ENCODE results near the gene SMARCA2.

Gene SMARCA2

DNA sequence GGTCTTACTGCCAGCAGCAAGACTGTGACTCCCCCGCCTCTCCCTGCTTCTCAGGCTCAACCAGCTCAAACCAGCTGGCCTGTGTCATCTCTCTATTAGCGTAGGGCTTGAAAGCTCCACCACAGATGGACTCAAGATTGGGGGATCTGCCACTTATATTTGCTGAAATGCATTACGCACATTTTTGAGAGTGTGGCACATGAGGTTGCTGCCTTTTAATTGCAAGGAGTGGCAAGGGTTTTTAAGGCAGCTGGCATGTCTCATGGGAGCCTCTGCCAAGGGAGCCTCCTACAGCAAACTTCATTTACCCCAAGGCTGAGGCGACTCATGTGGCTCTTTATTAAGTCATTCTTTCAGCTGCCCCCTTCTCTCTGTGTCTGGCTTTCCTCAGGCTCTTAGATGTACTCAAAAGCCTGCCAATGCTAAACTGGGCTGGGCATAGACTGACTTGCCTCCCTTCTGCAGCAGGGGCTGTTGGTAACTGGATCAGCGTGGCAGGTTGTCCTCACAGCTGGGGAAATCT, 219.3 kb downstream of the SMARCA2 start:
- no peak overlapping the region for H2AFZ ChIP-seq (ENCODE audit: low read length)
- TF ChIP-seq CTCF (IDR thresholded peaks at IDR 0.05; ENCODE audit: low read length), result no peak
- H3K36me3 ChIP-seq (ENCODE audit: insufficient read depth, low read length), result no peaks in the 10 kb centered on the region
- no peaks in the 10 kb centered on the region for H3K27me3 ChIP-seq (ENCODE audit: insufficient read depth, low read length)
- no peaks in the 10 kb centered on the region for H3K9me2 ChIP-seq (ENCODE audit: low read depth, low read length)
- H3K4me3 ChIP-seq (ENCODE audit: low read depth, low read length, poor library complexity, severe bottlenecking), result no peak overlapping the region
- no peak overlapping the region for H3K4me2 ChIP-seq (ENCODE audit: low read length)
- no peaks in the 10 kb centered on the region for H3F3A ChIP-seq (ENCODE audit: insufficient read depth, low read length)
- peaks cover 3% of the 10 kb centered on the region; the same call in 1 of the 2 replicates for H3K9me3 ChIP-seq (ENCODE audit: low read length)
- no peaks in the 10 kb centered on the region for H3K79me2 ChIP-seq (ENCODE audit: insufficient read depth, low read length)
- H3K27ac ChIP-seq (ENCODE audit: low read depth, low read length, poor library complexity, severe bottlenecking), result no peak overlapping the region
- no peak overlapping the region for H3K9ac ChIP-seq (ENCODE audit: low read length)
- no peaks in the 10 kb centered on the region for H4K20me1 ChIP-seq (ENCODE audit: insufficient read depth, low read length)
- peaks cover 9% of the 10 kb centered on the region for H3K4me1 ChIP-seq (ENCODE audit: insufficient read depth, low read length, severe bottlenecking)

GRCh38 chr9:2235623-2236022, 220.5 kb downstream of the SMARCA2 start:
- no peaks in the 10 kb centered on the region for H3F3A ChIP-seq (ENCODE audit: insufficient read depth, low read length)
- no peaks in the 10 kb centered on the region for H3K79me2 ChIP-seq (ENCODE audit: insufficient read depth, low read length)
- H3K4me2 ChIP-seq (ENCODE audit: low read length), result no peak overlapping the region
- peaks cover under 1% of the 10 kb centered on the region; the same call in 1 of the 2 replicates for H3K9me3 ChIP-seq (ENCODE audit: low read length)
- TF ChIP-seq EZH2 (IDR thresholded peaks at IDR 0.05; ENCODE audit: borderline replicate concordance, low read length) (no peak), CTCF (IDR thresholded peaks at IDR 0.05; ENCODE audit: low read length) (no peak)
- no peaks in the 10 kb centered on the region for H4K20me1 ChIP-seq (ENCODE audit: insufficient read depth, low read length)
- H3K4me3 ChIP-seq (ENCODE audit: low read depth, low read length, poor library complexity, severe bottlenecking), result no peak overlapping the region
- H3K9me2 ChIP-seq (ENCODE audit: low read depth, low read length), result no peaks in the 10 kb centered on the region
- peaks cover 3% of the 10 kb centered on the region for H3K4me1 ChIP-seq (ENCODE audit: insufficient read depth, low read length, severe bottlenecking)
- no peak overlapping the region for H2AFZ ChIP-seq (ENCODE audit: low read length)
- no peaks in the 10 kb centered on the region for H3K27me3 ChIP-seq (ENCODE audit: insufficient read depth, low read length)
- H3K9ac ChIP-seq (ENCODE audit: low read length), result no peak overlapping the region
- H3K27ac ChIP-seq (ENCODE audit: low read depth, low read length, poor library complexity, severe bottlenecking), result no peak overlapping the region
- H3K36me3 ChIP-seq (ENCODE audit: insufficient read depth, low read length), result no peaks in the 10 kb centered on the region

GRCh38 chr9:2236850-2237249, 221.7 kb downstream of the SMARCA2 start:
- H3K4me2 ChIP-seq (ENCODE audit: low read length), result no peak overlapping the region
- no peaks in the 10 kb centered on the region for H3K9me2 ChIP-seq (ENCODE audit: low read depth, low read length)
- H3K79me2 ChIP-seq (ENCODE audit: insufficient read depth, low read length), result no peaks in the 10 kb centered on the region
- H3K36me3 ChIP-seq (ENCODE audit: insufficient read depth, low read length), result no peaks in the 10 kb centered on the region
- no peaks in the 10 kb centered on the region for H4K20me1 ChIP-seq (ENCODE audit: insufficient read depth, low read length)
- H3K9me3 ChIP-seq (ENCODE audit: low read length), result no peaks in the 10 kb centered on the region
- H3K27ac ChIP-seq (ENCODE audit: low read depth, low read length, poor library complexity, severe bottlenecking), result no peak overlapping the region
- no peaks in the 10 kb centered on the region for H3F3A ChIP-seq (ENCODE audit: insufficient read depth, low read length)
- no peak overlapping the region for H2AFZ ChIP-seq (ENCODE audit: low read length)
- peaks cover 3% of the 10 kb centered on the region for H3K4me1 ChIP-seq (ENCODE audit: insufficient read depth, low read length, severe bottlenecking)
- TF ChIP-seq CTCF (IDR thresholded peaks at IDR 0.05; ENCODE audit: low read length) (no peak), EZH2 (IDR thresholded peaks at IDR 0.05; ENCODE audit: borderline replicate concordance, low read length) (no peak)
- H3K9ac ChIP-seq (ENCODE audit: low read length), result no peak overlapping the region
- no peak overlapping the region for H3K4me3 ChIP-seq (ENCODE audit: low read depth, low read length, poor library complexity, severe bottlenecking)
- no peaks in the 10 kb centered on the region for H3K27me3 ChIP-seq (ENCODE audit: insufficient read depth, low read length)
